NOMO-1 (cell line): ENCODE results near the gene PLPP2.
"Not testable (repeated sequence)": the region's sequence is repeated elsewhere in the genome, so short reads cannot be mapped to it uniquely, and the experiment has no call there.

Experiments
- DNase-seq, 2 experiments: peaks; one replicate each; lab custom pipeline; 2025; ENCODE audit not compliant: unreplicated experiment in 2 of 2; lab: John Stamatoyannopoulos, UW

Gene PLPP2

GRCh38 chr19:275000-275399 lies 16.2 kb downstream of the PLPP2 start:
- no peak for DNase-seq

- DNase-seq = no peak
Measured at GRCh38 chr19:273393-273792, 17.8 kb downstream of the PLPP2 start.

GRCh38 chr19:271856-272255 lies 19.3 kb downstream of the PLPP2 start:
- DNase-seq = no peak

GRCh38 chr19:270766-271318 lies 20.4 kb downstream of the PLPP2 start:
- DNase-seq = not testable (repeated sequence)

GRCh38 chr19:269241-269640 lies 22.0 kb downstream of the PLPP2 start:
- no peak for DNase-seq

GRCh38 chr19:262125-262524 lies 29.1 kb downstream of the PLPP2 start:
- DNase-seq = no peak

GRCh38 chr19:256804-257203 lies 34.4 kb downstream of the PLPP2 start:
- not testable (repeated sequence) for DNase-seq

GRCh38 chr19:252421-253186 lies 38.6 kb downstream of the PLPP2 start:
- DNase-seq = not testable (repeated sequence)

GRCh38 chr19:246551-246950 lies 44.7 kb downstream of the PLPP2 start:
- DNase-seq = no peak

- not testable (repeated sequence) for DNase-seq
Measured at GRCh38 chr19:245900-246299, 45.3 kb downstream of the PLPP2 start.

GRCh38 chr19:245457-245856 lies 45.7 kb downstream of the PLPP2 start:
- no peak for DNase-seq
